BE2C (cell line): ENCODE measurements around the gene MPP2.

Source experiments
- DNase-seq: peaks from one replicate; pipeline ENCODE4 v3.0.0-alpha.2; 2020
- H3K27me3 ChIP-seq: fragments of 250-450 bp; sonication (Bioruptor Pico); 2 replicates; pipeline ENCODE4 v1.5.1; 2020; ENCODE audit warnings: mild to moderate bottlenecking
- H3K36me3 ChIP-seq: fragments of 250-450 bp; sonication (Bioruptor Pico); 2 replicates; pipeline ENCODE4 v1.5.1; 2020; ENCODE audit warnings: mild to moderate bottlenecking
- H3K4me1 ChIP-seq: fragments of 250-450 bp; sonication (Bioruptor Pico); 2 replicates; pipeline ENCODE4 v1.5.1; 2020
- H3K4me3 ChIP-seq: 2 replicates; pipeline ENCODE4 v1.5.1; 2011; ENCODE audit warnings: low read depth, low read length
- H3K9me3 ChIP-seq: fragments of 250-450 bp; sonication (Bioruptor Pico); 2 replicates; pipeline ENCODE4 v1.5.1; 2020
- TF ChIP-seq, protein P1 (sequence below): IDR thresholded peaks from 2 replicates; pipeline ENCODE4 v1.5.1; 2012; ENCODE audit warnings: mild to moderate bottlenecking, low read depth, low read length

MPP2 gene

GRCh38 chr17:43877451-43878155 is 29.7 kb downstream of the MPP2 start:
- H3K36me3 ChIP-seq = no peaks in the 10 kb centered on the region
- no peaks in the 10 kb centered on the region for H3K9me3 ChIP-seq
- no peak for DNase-seq
- TF ChIP-seq, protein P1, sequence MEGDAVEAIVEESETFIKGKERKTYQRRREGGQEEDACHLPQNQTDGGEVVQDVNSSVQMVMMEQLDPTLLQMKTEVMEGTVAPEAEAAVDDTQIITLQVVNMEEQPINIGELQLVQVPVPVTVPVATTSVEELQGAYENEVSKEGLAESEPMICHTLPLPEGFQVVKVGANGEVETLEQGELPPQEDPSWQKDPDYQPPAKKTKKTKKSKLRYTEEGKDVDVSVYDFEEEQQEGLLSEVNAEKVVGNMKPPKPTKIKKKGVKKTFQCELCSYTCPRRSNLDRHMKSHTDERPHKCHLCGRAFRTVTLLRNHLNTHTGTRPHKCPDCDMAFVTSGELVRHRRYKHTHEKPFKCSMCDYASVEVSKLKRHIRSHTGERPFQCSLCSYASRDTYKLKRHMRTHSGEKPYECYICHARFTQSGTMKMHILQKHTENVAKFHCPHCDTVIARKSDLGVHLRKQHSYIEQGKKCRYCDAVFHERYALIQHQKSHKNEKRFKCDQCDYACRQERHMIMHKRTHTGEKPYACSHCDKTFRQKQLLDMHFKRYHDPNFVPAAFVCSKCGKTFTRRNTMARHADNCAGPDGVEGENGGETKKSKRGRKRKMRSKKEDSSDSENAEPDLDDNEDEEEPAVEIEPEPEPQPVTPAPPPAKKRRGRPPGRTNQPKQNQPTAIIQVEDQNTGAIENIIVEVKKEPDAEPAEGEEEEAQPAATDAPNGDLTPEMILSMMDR = no peak
- no peaks in the 10 kb centered on the region for H3K27me3 ChIP-seq
- H3K4me1 ChIP-seq = no peaks in the 10 kb centered on the region
- H3K4me3 ChIP-seq = no peak overlapping the region

DNA sequence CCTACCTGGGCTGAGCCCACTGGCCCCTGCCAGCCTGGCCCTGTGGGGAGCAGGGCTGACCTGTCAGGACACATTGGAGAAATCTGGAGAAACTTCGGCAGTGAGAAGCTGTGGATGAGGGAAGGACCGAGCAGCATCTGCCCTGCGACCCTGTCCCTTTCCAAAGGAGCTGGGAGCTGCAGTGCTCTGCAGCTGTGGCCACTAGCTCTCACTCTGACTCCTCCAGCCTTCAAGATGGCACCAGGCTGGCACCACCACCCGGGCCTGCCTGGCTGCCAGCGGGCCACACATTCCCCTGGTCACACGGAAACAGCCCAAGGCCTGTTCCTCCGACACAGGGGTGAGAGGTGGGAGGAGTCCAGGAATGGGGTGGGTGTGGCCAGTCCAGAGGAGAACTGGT is 30.3 kb downstream of the MPP2 start:
- DNase-seq = no peak
- Histone ChIP-seq H3K27me3 (no peaks in the 10 kb centered on the region), H3K4me3 (no peak overlapping the region), H3K9me3 (no peaks in the 10 kb centered on the region), H3K4me1 (no peaks in the 10 kb centered on the region), H3K36me3 (no peaks in the 10 kb centered on the region)
- TF ChIP-seq, protein P1 = no peak

DNA sequence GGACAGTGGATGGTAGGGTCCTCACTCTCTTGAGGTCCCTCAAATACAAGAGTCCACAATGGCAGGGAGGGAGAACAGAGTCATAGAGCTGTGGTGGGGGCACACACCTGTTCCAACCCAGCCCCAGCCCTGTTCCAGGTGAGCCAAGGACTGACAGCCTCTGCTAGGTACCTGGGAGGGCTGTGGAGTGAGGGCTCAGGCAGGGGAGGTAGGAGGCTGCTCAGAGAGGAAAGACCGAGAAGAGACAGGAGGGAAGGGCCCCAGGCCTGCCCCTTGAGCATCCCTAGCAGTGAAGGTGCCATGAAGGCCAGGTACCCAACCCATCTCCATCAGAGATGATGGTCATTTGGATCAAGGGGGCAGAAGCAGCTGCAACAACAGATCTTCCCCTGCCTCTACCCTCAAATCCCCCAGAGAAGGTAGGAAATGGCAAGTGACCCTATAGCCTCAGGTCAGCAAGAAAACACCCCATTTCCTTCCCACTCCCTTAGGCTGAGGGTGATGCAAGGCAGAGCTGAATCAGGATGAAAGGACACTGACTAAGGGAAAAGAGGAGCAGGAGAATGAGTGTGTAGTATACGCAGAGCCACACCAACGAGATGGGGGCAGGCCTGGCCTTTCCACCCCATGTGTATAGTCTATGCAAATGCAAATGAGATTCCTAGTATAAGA is 31.7 kb downstream of the MPP2 start:
- TF ChIP-seq, protein P1 = no peak

GRCh38 chr17:43874293-43874692 is 33.0 kb downstream of the MPP2 start:
- no peak for DNase-seq
- TF ChIP-seq, protein P1 = no peak
- H3K4me3 ChIP-seq = no peak overlapping the region

More for the DNA sequence above, 31.7 kb downstream of the MPP2 start:
- no peak for DNase-seq
- no peaks in the 10 kb centered on the region for H3K27me3 ChIP-seq
- no peak overlapping the region for H3K4me3 ChIP-seq
- H3K36me3 ChIP-seq = no peaks in the 10 kb centered on the region
- H3K9me3 ChIP-seq = no peaks in the 10 kb centered on the region
- H3K4me1 ChIP-seq = no peaks in the 10 kb centered on the region

DNA sequence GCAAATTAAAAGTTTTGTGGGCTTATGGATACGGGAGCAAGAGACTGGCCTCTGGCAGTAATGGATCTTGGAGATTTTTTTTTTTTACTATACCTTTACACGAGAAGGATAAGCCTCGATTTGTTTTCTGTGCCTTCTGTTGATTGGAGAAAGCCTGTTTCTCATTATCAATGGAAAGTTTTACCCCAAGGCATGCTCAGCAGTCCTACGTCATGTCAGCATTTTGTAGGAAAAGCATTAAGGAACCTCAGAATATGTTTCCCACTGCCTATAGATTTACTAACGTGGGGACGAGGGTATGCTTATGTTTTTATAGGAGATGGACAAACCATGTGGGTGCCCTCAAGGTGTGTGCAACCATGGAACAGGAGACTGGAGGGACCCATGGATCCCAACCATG is 33.5 kb downstream of the MPP2 start:
- no peak for DNase-seq
- TF ChIP-seq, protein P1 = no peak
- H3K4me1 ChIP-seq = no peaks in the 10 kb centered on the region
- no peak overlapping the region for H3K4me3 ChIP-seq
- H3K27me3 ChIP-seq = peaks cover 6% of the 10 kb centered on the region; the same call in 1 of the 2 replicates
- no peaks in the 10 kb centered on the region for H3K9me3 ChIP-seq
- no peaks in the 10 kb centered on the region for H3K36me3 ChIP-seq

More at GRCh38 chr17:43874293-43874692, 33.0 kb downstream of the MPP2 start:
- Histone ChIP-seq H3K4me1 (no peaks in the 10 kb centered on the region), H3K27me3 (peaks cover 6% of the 10 kb centered on the region; the same call in 1 of the 2 replicates), H3K9me3 (no peaks in the 10 kb centered on the region), H3K36me3 (no peaks in the 10 kb centered on the region)

GRCh38 chr17:43873091-43873490 is 34.2 kb downstream of the MPP2 start:
- DNase-seq = no peak
- H3K9me3 ChIP-seq = no peaks in the 10 kb centered on the region
- H3K27me3 ChIP-seq = peaks cover 6% of the 10 kb centered on the region; the same call in 1 of the 2 replicates
- TF ChIP-seq, protein P1 = peak; percentile 27
- no peaks in the 10 kb centered on the region for H3K36me3 ChIP-seq
- H3K4me1 ChIP-seq = no peaks in the 10 kb centered on the region
- H3K4me3 ChIP-seq = no peak overlapping the region
